HG02981 (cell line): Measurements from ENCODE around the gene LMO1.

Source experiments
- ATAC-seq: cut with Tn5 transposase; IDR thresholded peaks from one replicate; pipeline ENCODE4 v1.9.1; 2021; ENCODE audit warnings: mild to moderate bottlenecking, moderate library complexity; ENCODE audit not compliant: unreplicated experiment

Gene LMO1

DNA sequence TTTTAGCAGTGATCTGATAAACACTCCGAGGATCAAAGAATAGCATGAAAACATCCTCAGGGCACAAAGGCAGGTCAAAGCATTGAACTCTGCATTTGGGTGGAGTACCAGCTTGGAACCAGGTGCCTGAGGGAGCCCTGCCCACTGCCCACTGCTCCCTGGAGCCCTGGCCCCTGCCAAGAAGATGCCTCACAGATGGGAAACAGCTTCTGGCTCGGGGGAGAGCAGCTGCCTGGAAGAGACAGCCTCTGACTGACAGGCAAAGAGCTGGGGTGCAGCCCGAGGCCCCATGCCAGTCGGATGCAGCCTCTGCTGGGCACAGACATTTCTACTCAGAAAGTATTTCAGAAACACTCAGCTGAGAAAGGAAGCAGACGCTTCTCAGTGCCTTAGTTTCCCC is 13.2 kb downstream of the LMO1 start:
- ATAC-seq, result no peak

DNA sequence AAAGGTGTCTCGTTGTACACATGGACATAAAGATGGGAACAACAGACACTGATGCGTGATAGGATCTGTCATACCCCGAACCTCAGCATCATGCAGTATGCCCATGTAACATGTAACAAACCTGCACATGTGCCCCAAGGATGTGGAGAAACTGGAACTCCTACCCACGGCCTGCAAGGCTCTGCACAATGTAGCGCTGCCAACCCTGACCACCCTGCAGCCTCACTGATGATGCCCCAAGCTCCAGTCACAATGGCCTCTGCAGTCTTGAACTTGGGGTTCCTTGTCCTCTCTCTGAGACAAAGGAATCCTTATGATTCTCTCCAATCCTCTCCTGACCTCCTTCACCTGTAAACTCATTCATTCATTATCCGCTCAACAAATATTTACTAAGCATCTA is 14.2 kb downstream of the LMO1 start:
- ATAC-seq, result no peak

DNA sequence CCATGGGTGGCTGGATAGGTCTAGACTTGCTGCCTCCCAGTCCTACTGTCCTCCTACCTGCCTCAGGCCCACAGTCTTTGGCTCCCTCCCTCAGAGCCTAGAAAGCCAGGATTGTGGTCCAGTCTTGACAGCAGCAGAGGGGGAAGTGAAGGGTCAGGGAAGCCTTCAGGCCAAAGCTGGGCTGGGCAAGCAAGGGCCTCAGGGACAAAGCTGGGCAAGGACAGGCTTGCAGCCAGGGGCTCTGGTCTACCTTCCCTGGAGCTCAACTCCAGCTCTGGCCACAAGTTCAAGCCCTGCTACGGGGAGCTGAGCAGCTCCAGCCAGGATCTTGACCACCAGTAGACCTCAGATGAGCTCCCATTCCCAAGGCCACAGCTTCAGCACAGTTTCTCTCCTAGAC is 14.9 kb downstream of the LMO1 start:
- ATAC-seq, result no peak

DNA sequence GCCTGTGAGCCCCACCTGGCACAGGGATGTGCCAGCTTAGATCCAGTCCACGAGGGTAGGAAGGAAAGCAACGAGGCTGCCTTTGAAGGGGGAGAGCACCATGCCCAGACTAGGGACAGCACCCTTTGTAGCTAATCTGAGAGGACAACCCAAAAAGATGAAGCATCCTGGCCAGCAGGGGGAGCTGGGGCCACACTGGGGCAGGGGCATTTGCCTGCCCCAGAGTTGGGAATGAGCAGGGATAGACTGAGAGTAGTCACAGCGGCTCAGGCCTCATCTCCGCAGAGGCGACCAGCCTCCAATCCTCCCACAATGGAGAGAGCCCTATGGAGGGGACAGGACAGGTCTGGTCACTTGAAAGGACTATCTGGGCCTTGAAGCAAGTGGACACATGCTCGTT is 16.4 kb downstream of the LMO1 start:
- ATAC-seq, result no peak

DNA sequence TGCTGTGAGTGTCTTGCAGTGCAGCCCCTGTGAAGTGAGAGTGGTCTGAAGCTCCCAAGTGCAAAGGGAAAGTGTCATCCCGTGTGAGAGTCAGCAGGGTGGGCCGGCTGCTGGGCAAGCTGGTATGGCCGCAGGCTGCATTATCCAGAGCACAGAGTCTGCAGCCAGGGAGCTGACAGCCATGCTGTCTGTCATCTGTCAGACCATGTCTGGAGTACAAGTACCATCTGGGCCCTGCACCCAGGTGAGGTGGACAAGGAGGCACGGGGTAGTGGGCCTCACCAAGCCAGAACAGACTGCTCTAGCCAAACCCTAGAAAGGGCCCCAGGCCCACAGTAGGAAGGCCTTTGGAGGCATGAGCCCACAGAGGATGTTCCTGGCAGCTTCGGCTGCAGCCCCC is 20.2 kb downstream of the LMO1 start:
- no peak for ATAC-seq

DNA sequence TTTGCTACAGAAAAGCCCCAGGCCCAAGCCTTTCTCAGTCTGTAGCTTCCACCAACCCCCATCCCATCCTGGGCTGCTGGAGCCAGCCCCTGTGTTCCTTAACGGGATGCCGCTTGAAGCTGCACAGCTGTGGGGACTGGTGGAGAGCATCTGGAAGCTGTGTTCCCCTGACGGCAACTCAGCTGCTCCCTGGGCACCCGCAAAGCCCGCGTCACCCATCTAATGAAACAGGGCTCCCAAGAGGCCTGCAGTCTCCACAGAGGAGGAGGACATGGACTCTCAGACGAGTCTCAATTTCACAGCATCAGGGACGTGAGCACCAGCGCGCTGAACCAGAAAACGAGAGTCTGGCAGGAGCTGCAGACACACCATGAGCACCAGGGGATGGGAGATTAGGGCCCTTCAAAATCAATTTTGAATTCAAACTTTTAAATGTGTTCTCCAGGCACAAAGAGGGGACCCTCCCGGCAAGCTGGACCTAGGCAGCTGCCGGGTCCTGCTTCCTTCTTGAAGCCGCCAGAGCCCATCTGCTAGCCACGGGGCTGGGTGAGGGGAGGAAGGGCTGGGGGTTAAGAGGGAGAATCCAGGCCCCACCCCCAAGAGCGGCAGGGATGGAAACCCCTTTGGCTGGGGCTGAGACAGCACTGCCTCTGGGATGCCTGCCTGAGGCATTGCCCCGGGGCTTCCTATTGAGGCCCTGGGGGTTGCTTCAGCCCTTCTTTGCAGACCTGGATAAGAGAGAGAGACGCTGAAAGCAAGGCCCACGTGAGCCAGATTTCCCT is 21.0 kb downstream of the LMO1 start:
- ATAC-seq, result no peak

DNA sequence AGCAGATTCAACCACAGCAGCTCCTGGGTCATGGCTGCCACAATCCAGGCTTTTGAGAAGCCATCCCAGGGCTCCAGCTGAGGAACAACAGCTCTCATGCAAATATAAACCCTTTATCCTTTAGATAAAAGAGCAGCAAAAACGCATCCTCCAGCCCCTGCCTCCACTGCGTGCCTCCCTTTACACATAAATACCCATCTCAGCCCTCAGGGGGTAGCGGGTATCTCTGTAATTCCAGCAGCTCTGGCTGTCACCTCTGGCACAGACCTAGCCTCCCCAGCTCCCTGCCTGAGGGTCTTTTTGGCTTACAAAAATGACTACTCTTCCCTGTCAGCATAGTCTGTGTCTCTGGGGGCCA is 21.6 kb downstream of the LMO1 start:
- no peak for ATAC-seq

DNA sequence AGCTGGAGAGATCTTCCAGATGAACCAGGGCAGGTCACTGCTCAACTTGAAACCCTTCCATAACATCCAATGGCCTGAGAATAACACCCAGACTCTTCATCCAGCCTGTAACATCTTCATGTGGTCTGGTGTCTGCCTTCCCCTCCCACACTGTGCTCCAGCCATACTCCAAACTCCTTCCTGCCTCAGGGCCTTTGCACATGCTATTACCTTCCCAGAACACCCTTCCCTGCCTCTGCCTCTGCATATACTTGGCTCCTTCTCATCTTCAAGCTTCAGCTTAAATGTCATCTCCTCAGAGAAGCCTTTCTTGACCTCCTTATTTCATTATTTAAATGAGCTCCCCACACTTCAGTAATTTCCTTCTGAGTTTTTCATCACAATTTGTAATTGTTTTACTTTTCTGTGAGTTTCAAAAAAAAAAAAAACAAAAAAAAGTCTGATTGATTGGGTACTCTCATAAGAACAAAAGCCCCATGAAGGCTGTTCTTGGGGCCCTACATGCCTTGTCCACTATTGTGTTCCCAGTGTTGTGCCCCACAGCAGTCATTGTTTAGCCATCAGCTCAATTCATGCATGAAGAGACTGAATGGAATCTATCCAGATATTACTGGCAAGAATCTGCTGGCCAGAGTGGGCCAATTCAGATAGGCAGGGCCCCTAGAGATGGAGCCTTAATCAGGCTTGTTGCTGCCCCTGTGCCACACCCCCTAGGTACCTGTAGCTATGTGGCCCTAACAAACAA is 22.1 kb downstream of the LMO1 start:
- ATAC-seq, result no peak

DNA sequence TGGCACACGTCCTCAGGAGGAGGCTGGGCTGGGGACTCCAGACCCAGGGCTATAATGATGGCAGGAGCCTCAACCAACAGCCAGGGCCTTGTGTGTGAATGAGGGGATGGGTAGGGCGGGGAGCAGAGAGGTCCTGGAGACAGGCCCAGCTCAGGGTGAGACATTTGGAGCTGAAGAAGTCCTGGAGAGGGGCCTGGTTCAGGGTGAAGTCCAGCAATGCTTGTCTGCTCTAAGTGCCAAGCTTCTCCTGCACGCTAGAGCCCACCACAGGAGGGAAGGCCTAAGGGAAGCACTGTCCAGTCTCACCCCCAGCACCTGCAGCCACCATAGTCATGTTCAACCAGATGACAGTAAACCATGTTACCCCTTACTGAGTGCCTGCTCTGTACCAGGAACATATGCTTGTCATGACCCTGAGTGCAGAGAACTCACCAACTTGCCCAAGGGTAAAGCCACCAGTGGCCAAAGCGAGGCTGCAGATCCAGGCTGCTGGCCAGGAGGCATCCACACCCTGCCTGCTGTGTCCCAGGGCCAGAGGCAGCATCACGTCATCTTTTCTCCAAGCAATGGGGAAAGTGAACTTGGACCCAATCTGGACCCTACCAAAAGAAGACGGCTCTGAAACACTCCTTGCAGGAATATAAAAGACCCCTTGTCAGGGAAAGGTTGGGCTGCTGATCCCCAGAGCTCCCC is 24.0 kb downstream of the LMO1 start:
- ATAC-seq, result no peak

DNA sequence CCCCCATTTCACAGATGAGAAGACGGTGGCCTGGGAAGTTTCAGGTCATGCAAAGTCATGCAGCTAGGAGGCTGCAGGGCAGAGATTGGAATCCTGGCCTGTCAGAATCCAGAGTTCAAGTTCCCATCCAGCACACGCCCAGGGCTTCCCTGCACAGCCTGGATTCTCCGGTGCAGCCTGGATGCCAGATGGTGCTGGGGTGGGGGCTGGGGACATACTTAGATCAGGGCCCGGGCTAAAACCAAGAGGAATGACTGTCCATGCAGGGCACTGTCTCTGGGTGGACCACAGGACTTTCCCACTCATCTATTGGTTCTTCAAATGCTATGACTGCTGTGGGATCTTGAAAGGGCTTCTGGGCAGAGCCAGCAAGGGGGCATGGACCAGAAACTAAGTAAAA is 24.6 kb downstream of the LMO1 start:
- no peak for ATAC-seq

DNA sequence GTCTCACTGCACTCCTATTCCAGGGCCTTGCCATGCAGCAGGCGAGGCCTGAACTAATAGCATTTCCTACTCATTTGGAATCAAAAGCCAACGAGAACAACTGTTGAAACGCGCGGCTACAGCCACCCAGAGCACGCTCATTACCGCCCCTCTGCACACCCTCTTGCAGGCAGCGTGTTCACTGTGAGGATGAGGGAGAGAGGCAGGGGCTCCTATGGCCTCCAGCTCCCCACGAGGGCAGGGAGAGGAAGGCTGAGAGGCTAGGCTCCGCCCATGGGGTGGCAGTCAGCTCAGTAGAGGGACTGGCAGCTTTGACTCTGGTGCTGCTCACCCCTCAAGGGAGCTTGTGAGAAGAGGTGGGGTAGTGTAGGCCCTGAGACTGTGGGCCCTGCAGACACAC is 26.2 kb downstream of the LMO1 start:
- ATAC-seq, result no peak

DNA sequence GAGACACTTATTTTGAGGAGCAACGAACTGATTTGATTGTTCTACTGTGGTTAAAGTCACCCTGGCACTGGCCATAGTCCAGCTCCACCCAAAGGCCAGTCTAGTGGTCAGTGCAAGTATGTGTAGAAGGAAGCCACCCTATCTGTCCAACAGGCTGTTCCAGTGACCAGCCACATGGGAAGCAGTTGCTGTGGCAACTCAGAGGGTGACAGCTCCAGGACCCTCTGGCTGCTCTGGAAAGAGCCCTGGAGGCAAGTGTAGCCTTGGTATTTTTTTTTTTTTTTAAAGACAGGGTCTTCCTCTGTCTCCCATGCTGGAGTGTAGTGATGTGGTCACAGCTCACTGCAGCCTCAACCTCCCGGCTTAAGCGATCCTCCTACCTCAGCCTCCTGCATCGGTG is 27.8 kb downstream of the LMO1 start:
- ATAC-seq, result no peak

DNA sequence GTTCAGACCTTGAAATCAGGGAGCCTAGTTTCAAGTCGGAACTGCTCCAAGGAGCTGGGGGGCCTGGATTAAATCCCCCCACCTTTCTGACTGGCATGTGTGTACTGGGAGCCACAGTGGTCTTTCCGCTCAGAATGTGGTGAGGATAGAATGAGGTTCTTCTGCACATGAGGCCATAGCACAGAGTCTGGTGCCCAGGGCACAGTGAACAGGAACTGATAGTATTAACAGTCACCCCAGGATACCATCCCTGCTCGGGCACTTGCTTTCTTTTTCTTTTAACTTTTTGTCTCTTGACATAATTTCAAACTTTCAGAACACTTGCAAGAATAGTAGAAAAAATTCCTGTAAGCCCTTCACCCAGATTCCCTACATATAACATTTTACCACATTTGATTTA is 28.8 kb downstream of the LMO1 start:
- no peak for ATAC-seq

DNA sequence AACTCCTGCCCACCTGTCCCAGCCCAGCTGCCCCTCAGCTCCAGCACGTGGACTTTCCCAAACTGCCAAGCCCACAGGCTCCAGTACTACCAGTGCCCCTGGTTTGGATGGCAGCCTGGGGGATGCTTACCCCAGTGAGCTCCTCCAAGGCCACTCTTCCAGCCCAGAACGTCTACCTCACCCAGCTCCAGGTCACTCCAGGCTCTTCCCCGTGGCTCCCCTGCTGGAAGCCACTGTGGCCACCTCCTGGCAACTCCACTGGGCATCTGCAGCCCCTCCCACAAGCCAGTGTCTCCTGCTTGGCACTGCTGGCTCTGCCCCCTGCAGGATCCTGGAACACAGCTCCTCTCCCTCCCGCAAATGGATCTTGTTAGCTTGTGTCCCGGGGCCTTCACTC is 29.3 kb downstream of the LMO1 start:
- no peak for ATAC-seq

DNA sequence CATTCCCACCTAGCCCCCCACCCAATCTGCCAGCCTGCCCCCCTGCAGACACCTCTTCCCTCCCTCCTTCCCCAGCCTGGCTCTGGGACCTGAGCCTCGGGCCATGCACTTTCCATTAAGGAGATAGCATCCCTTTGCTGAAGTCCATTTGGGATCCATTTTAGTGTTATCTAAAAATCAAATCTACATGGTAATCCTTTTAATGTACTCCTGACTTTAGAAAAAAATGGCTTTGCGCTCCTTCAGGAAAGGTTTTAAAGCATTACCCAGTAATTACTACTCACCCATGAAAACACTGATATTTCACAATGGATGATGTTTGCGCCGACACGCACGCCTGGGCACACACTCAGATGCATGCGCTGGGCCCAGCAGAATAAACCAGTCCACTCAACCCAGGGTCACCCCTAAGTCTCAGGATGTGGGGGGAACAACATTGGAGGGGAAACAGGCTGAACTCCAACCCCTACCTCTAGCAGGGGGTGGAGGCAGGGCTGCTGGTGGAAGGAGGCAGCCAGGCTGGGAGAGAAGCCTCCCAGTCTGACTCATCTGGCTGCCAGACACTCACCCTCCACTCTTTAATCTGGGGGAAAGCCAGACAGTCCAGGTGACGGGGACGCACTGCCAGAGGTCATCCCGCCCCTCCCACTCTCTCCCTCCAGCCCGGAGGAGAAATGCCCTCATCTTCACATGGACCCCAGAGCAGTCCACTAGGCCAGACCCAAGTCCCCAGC is 29.8 kb downstream of the LMO1 start:
- no peak for ATAC-seq

DNA sequence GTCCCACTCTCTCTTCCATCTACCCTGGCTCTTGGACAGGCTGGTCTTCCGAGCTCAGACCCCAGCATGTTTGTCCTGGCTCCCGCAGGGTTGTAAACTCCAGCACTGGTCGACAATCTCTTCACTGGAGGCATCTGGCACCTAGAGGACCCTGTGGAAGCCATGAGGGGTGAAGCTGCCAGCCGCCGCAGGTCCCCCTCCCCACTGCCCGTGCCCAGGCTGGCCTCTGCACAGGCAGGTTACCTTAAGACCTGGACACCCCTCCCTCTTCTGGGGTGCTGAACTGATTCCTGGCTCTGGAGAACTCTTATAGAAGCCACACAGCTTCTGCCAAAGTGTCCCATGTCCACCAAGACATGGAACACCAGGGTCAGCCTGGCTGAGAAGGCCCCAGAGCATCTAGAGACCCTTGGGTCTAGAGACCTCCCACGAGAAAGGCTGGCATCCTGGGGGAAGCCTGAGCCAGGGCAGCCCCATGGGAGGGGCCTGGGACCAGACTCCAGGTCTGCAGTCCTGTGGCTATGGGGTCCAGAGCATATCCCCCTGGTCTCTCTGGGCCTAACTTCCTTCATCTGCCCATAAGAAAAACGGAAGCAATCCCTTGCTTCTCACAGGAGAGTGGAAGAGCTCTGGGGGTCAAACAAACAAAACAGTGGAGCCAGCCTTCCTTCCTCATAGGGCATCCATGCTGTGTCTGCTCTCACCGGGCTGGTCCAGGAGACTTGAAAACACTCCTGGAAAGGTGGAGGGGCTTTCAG is 30.6 kb downstream of the LMO1 start:
- no peak for ATAC-seq

DNA sequence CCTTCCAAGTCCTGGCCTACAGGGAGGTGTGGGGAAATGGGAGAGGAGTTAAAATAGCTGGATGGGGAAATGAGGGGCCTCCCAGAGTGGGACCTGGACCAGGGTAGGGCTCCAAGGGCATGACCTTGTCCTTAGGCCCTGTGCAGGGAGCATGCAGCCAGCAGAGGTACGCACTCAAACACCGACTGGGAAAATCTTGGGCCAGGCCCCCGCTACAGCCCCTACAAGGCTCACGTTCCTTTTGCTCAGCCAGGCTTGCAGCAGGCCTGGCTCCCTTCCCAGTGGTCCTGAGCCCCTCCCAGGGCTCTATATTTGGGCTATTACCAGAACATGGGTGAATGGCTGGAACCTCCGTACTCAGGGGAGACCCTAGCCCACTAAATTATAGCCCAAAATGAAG is 31.3 kb downstream of the LMO1 start:
- ATAC-seq, result no peak

DNA sequence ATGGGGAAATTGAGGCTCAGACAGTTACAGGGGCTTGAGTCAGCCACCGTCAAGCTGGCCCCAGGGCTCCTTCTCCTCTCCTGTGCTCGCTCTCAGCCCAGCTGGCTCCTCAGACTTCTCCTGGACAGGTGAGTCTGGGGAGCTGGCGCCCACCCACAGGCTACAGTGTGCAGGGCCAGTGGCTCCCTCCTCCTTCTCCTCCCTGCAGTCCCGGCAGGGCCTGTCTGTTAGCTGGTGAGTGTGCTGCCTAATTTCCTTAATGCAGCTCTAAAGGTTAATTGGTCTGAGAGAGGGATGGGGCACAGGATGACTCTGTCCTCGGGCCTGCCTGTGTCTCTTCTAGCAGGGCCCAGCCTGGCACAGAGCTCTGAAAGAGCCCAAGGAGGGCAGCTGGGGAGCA is 31.7 kb downstream of the LMO1 start:
- ATAC-seq, result no peak

DNA sequence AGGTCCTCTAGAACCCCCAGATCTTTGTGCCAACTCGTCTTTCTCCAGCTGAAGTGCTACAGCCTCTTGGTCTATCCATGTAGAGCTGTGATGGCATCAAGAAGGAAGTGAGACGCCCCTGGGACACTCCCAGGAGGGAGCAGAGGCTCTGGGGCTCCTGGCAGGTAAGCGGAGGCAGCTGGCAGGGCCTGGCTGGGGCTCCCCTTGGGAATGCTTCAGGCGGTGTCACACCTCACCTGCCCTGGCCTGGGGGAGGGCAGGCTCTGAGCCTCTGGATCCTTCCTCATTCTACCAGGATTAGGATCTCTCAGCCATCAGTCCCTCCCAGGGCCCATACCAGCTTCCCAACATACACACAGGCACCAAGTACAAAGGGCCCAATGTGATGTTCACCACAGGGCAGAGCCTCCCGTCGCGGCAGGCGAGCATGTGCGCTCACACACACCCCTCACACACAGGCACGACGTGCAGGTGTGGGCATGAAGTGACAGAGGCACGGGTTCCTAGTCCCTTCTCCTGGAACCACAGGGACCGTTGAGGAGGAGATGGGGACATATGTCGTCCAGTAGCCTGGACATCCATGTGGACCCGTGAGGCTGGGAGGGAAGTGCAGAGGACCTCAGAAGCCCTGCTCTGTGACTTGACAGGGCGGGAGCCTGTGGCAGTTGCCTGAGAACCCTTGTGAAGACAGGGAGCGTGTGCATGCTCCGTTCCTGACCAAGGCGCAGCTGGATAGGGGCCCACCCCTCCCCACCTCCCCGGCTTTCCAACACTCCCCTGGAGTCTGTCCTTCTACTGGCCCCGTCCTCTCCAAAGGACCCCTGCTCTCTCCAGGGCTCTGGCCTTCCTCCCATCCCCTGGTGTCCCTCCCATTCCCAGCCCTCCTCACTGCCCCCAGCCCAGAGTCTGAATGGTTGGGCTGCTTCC is 32.5 kb downstream of the LMO1 start:
- no peak for ATAC-seq
